Measurements from ENCODE around the gene CXCL14. TPM values are rescaled to one million over a fixed set of nuclear protein-coding genes. Genes with fewer than 3 reads are reported as not detected.

CXCL14 gene
- total RNA-seq (2021; ENCODE audit: unreplicated experiment) (not detected), Bru-seq, nascent RNA (not detected), BruChase-seq, experiment 1, labeled RNA remaining after a 2-hour chase (percentile 9 among the genes with signal in this experiment), BruChase-seq, experiment 2, labeled RNA remaining after a 6-hour chase (percentile 16 among the genes with signal in this experiment)
- not detected for polyA plus RNA-seq (2012; ENCODE audit: insufficient read length)
- long read RNA-seq: 0 reads

- peaks cover 3% of the 10 kb centered on the region; the same call in 1 of the 2 replicates for H3K4me1 ChIP-seq (ENCODE audit: control insufficient read depth, insufficient read depth, low read length)
- ATAC-seq: peak; percentile 71
- BruUV-seq (replicated peaks): no TSS peak
- H3K36me3 ChIP-seq (ENCODE audit: control insufficient read depth, insufficient read depth, low read length): no peaks in the 10 kb centered on the region
- H3K27me3 ChIP-seq (ENCODE audit: control insufficient read depth, insufficient read depth, low read length): peaks cover 29% of the 10 kb centered on the region
- CTCF ChIA-PET: interaction anchor here (1.1 kb wide), 1 partner anchor 12 kb away, joined by 4 read pairs; no protein-coding TSS in a partner anchor
- no peak within 1 kb of the TSS for H3K4me3 ChIP-seq (ENCODE audit: low read depth in 2 of 2, low read length in 2 of 2)
- no peaks in the 10 kb centered on the region for H3K9me3 ChIP-seq (ENCODE audit: control insufficient read depth, insufficient read depth, low read depth, low read length)
- in situ Hi-C loops (cut with HindIII; ENCODE audit: low pct_unique_long_range_greater_than_20kb, low sequenced_read_pairs) (no loop called here), intact Hi-C loops (cut with micrococcal nuclease; ENCODE audit: unreplicated experiment) (no loop called here)
- no peak within 1 kb of the TSS for H3K27ac ChIP-seq (ENCODE audit: low read length)
- POLR2A ChIA-PET: no interaction called here
- no peak for DNase-seq (ENCODE audit: low read depth, low spot score)
- no peak for TF ChIP-seq REST (IDR thresholded peaks at IDR 0.05; ENCODE audit: insufficient read depth in 1 of 2, low read depth in 2 of 2, low read length in 1 of 2)
- no peak for TF ChIP-seq SIN3A (IDR thresholded peaks at IDR 0.05; ENCODE audit: borderline replicate concordance, insufficient read depth, low read depth, low read length)
- TF ChIP-seq POLR2AphosphoS5 (IDR thresholded peaks at IDR 0.05; ENCODE audit: low read depth, low read length): no peak
- TF ChIP-seq TCF7L2 (IDR thresholded peaks at IDR 0.05; ENCODE audit: low read depth, low read length): no peak
- TF ChIP-seq CTCF (IDR thresholded peaks at IDR 0.05): no peak
Measured at GRCh38 chr5:135578685-135579341, at the start of gene CXCL14. CXCL14 (minus strand) TSS chr5:135578991; CDS start chr5:135578778, 213 bp downstream.

GRCh38 chr5:135626636-135627035 lies 47.8 kb upstream of the CXCL14 start:
- Histone ChIP-seq H3K4me3 (ENCODE audit: low read depth in 2 of 2, low read length in 2 of 2) (no peak overlapping the region), H3K27ac (ENCODE audit: low read length) (no peak overlapping the region), H3K9me3 (ENCODE audit: control insufficient read depth, insufficient read depth, low read depth, low read length) (no peaks in the 10 kb centered on the region), H3K36me3 (ENCODE audit: control insufficient read depth, insufficient read depth, low read length) (no peaks in the 10 kb centered on the region), H3K27me3 (ENCODE audit: control insufficient read depth, insufficient read depth, low read length) (no peaks in the 10 kb centered on the region; the same call in 1 of the 2 replicates), H3K4me1 (ENCODE audit: control insufficient read depth, insufficient read depth, low read length) (no peaks in the 10 kb centered on the region)
- in situ Hi-C loops (cut with HindIII; ENCODE audit: low pct_unique_long_range_greater_than_20kb, low sequenced_read_pairs) (no loop called here), intact Hi-C loops (cut with micrococcal nuclease; ENCODE audit: unreplicated experiment) (no loop called here)
- ChIA-PET CTCF (no interaction called here), POLR2A (no interaction called here)
- ATAC-seq (no peak), DNase-seq (ENCODE audit: low read depth, low spot score) (no peak)
- BruUV-seq (replicated peaks): no TSS peak
- TF ChIP-seq CTCF (IDR thresholded peaks at IDR 0.05): no peak
- TF ChIP-seq SIN3A (IDR thresholded peaks at IDR 0.05; ENCODE audit: borderline replicate concordance, insufficient read depth, low read depth, low read length): no peak
- no peak for TF ChIP-seq POLR2AphosphoS5 (IDR thresholded peaks at IDR 0.05; ENCODE audit: low read depth, low read length)
- TF ChIP-seq REST (IDR thresholded peaks at IDR 0.05; ENCODE audit: insufficient read depth in 1 of 2, low read depth in 2 of 2, low read length in 1 of 2): no peak

All from Panc1 (cell line).